Type B pancreatic cell (in vitro differentiated cells): ENCODE data around the gene SKA3. TPM values are rescaled to one million over a fixed set of nuclear protein-coding genes. Genes with fewer than 3 reads are reported as not detected.
A peak's percentile ranks its signal among the peaks of the same experiment; 100 is the strongest.
"Not testable (repeated sequence)": the region's sequence is repeated elsewhere in the genome, so short reads cannot be mapped to it uniquely, and the experiment has no call there.

Experiments
- DNase-seq: peaks from one replicate; pipeline ENCODE4 v3.0.0; 2021; ENCODE audit warnings: mixed read lengths; ENCODE audit not compliant: unreplicated experiment; ENCODE audit errors: extremely low spot score
- H3K27ac Mint-ChIP-seq: 2 replicates; pipeline ENCODE4 v1.8.0; 2021; ENCODE audit warnings: mild to moderate bottlenecking, mixed read lengths
- H3K27me3 Mint-ChIP-seq: 2 replicates; pipeline ENCODE4 v1.8.0; 2021; ENCODE audit warnings: mixed read lengths
- H3K36me3 Mint-ChIP-seq: 2 replicates; pipeline ENCODE4 v1.8.0; 2021; ENCODE audit warnings: mixed read lengths
- H3K4me1 Mint-ChIP-seq: one replicate; pipeline ENCODE4 v1.8.0; 2021; ENCODE audit warnings: mixed read lengths; ENCODE audit not compliant: unreplicated experiment
- H3K4me3 Mint-ChIP-seq: 2 replicates; pipeline ENCODE4 v1.8.0; 2021; ENCODE audit warnings: mild to moderate bottlenecking, mixed read lengths
- H3K9me3 Mint-ChIP-seq: 2 replicates; pipeline ENCODE4 v1.8.0; 2021; ENCODE audit warnings: mixed read lengths
- CTCF ChIP-seq: fragments of 200-600 bp; sonication (generic); conservative IDR thresholded peaks from 2 replicates; pipeline ENCODE4 v1.5.0; 2021; ENCODE audit warnings: antibody characterized with exemption, mild to moderate bottlenecking
- total RNA-seq: library from RNA; stranded (reverse); gene quantifications from 2 replicates; pipeline ENCODE4 v1.2.1, GENCODE V29; 2021; ENCODE audit warnings: low replicate concordance

SKA3 gene
- total RNA-seq, 1 donor from 2014 or later, result 20.5 TPM

- H3K4me1 Mint-ChIP-seq, H3K27me3 Mint-ChIP-seq, H3K4me3 Mint-ChIP-seq, DNase-seq, H3K36me3 Mint-ChIP-seq, H3K27ac Mint-ChIP-seq, H3K9me3 Mint-ChIP-seq: not testable (repeated sequence)
Observed at GRCh38 chr13:21186410-21186809, 10.1 kb upstream of the SKA3 start.

- Mint-ChIP-seq H3K27me3 (no peaks in the 10 kb centered on the region), H3K4me1 (peaks cover 8% of the 10 kb centered on the region), H3K4me3 (no peak overlapping the region), H3K9me3 (no peaks in the 10 kb centered on the region), H3K27ac (no peak overlapping the region), H3K36me3 (peaks cover 6% of the 10 kb centered on the region)
- no peak for TF ChIP-seq CTCF
- no peak for DNase-seq
Observed at GRCh38 chr13:21181671-21182070, 5.3 kb upstream of the SKA3 start.

- peak overlapping the region; percentile 98 for H3K4me3 Mint-ChIP-seq
- H3K9me3 Mint-ChIP-seq, result no peaks in the 10 kb centered on the region
- DNase-seq, result no peak
- H3K27me3 Mint-ChIP-seq, result no peaks in the 10 kb centered on the region
- H3K27ac Mint-ChIP-seq, result peak overlapping the region; percentile 93
- H3K4me1 Mint-ChIP-seq, result peaks cover 8% of the 10 kb centered on the region
- no peak for TF ChIP-seq CTCF
- peaks cover 3% of the 10 kb centered on the region for H3K36me3 Mint-ChIP-seq
Observed at GRCh38 chr13:21176982-21177284, 581 bp upstream of the SKA3 start.

GRCh38 chr13:21175656-21176214 lies 617 bp downstream of the SKA3 start:
- DNase-seq, result no peak
- peaks cover 8% of the 10 kb centered on the region for H3K4me1 Mint-ChIP-seq
- H3K27me3 Mint-ChIP-seq, result no peaks in the 10 kb centered on the region
- peak overlapping the region; percentile 93 for H3K27ac Mint-ChIP-seq
- TF ChIP-seq CTCF, result no peak
- peak overlapping the region; percentile 98 for H3K4me3 Mint-ChIP-seq
- no peaks in the 10 kb centered on the region for H3K9me3 Mint-ChIP-seq
- peaks cover 3% of the 10 kb centered on the region for H3K36me3 Mint-ChIP-seq

GRCh38 chr13:21173767-21174166 lies 2.6 kb downstream of the SKA3 start:
- H3K27me3 Mint-ChIP-seq, H3K9me3 Mint-ChIP-seq, H3K4me1 Mint-ChIP-seq, DNase-seq, H3K4me3 Mint-ChIP-seq, H3K27ac Mint-ChIP-seq, H3K36me3 Mint-ChIP-seq: not testable (repeated sequence)

GRCh38 chr13:21171420-21171819 lies 4.9 kb downstream of the SKA3 start:
- H3K9me3 Mint-ChIP-seq, result no peaks in the 10 kb centered on the region
- DNase-seq, result no peak
- no peak for TF ChIP-seq CTCF
- no peak overlapping the region for H3K4me3 Mint-ChIP-seq
- H3K36me3 Mint-ChIP-seq, result peaks cover 4% of the 10 kb centered on the region
- no peaks in the 10 kb centered on the region for H3K4me1 Mint-ChIP-seq
- no peak overlapping the region for H3K27ac Mint-ChIP-seq
- no peaks in the 10 kb centered on the region for H3K27me3 Mint-ChIP-seq

- H3K27me3 Mint-ChIP-seq, H3K4me1 Mint-ChIP-seq, H3K27ac Mint-ChIP-seq, H3K4me3 Mint-ChIP-seq, H3K36me3 Mint-ChIP-seq, DNase-seq, H3K9me3 Mint-ChIP-seq: not testable (repeated sequence)
Observed at GRCh38 chr13:21165606-21166005, 10.7 kb downstream of the SKA3 start.
